ENCODE measurements around the gene NECTIN2. TPM values are rescaled to one million over a fixed set of nuclear protein-coding genes. Genes with fewer than 3 reads are reported as not detected.
A peak's percentile ranks its signal among the peaks of the same experiment; 100 is the strongest.

NECTIN2 gene
- total RNA-seq, 1 experiment from 2014 or later, result 104 TPM

DNA sequence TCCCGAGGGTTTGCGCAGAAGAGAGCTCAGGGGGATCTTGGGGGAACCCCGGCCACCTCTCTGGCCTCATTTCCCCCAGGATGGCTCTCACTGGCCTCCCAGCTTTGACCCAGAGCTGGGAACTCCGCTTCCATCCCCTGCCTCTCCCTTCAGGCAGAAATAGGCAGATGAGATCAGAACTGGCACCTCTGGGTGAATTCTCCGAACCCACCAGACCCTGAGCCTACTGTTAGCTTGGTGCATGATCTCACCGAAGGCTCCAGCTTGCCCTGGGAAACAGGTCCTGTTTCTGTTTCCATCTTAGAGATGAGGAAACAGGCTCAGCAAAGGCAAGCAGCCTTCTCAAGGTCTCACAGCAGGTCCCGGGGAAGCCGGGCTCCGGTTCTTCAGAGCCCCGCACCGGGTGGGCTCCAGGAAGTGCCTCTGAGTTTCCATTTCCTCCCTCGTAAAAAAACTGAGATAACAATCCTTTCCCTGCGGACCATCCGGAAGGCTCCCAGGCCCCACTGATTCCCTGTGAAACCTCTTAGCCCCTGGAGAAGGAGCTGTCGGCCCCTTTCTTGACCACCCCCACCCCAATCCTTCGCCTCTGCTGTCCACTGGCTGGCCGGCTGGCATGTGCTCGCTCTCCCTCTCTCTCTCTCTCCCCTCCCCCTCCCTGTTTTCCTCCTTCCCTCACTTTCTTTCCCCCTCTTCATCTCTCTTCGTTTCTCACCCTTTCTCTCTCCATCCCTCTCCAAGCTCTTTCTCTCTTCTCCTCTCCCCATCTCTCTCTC, 2.1 kb downstream of the NECTIN2 start:
- Histone ChIP-seq H3K36me3 (ENCODE audit: control insufficient read depth, insufficient read depth, low read length) (peaks cover 6% of the 10 kb centered on the region; the same call in 1 of the 2 replicates), H3K4me1 (ENCODE audit: control insufficient read depth, insufficient read depth, low read length) (peaks cover 25% of the 10 kb centered on the region), H3K27ac (ENCODE audit: low read length) (peak overlapping the region; percentile 94), H3K27me3 (ENCODE audit: control insufficient read depth, insufficient read depth, low read length) (no peaks in the 10 kb centered on the region), H3K4me3 (ENCODE audit: low read depth in 2 of 2, low read length in 2 of 2) (peak overlapping the region; percentile 92 to 93), H3K9me3 (ENCODE audit: control insufficient read depth, insufficient read depth, low read depth, low read length) (no peaks in the 10 kb centered on the region)
- intact Hi-C loops (cut with micrococcal nuclease; ENCODE audit: unreplicated experiment), result no loop called here
- ChIA-PET POLR2A (interaction anchor here (0.6 kb wide), 1 partner anchor 42 kb away, joined by 22 read pairs; no protein-coding TSS in a partner anchor), CTCF (interaction anchor here (0.7 to 0.8 kb wide), 2 partner anchors 36 to 159 kb away, joined by 5 to 9 read pairs; no protein-coding TSS in a partner anchor)
- TF ChIP-seq POLR2AphosphoS5 (IDR thresholded peaks at IDR 0.05; ENCODE audit: low read depth, low read length), result no peak
- TF ChIP-seq, protein P1, sequence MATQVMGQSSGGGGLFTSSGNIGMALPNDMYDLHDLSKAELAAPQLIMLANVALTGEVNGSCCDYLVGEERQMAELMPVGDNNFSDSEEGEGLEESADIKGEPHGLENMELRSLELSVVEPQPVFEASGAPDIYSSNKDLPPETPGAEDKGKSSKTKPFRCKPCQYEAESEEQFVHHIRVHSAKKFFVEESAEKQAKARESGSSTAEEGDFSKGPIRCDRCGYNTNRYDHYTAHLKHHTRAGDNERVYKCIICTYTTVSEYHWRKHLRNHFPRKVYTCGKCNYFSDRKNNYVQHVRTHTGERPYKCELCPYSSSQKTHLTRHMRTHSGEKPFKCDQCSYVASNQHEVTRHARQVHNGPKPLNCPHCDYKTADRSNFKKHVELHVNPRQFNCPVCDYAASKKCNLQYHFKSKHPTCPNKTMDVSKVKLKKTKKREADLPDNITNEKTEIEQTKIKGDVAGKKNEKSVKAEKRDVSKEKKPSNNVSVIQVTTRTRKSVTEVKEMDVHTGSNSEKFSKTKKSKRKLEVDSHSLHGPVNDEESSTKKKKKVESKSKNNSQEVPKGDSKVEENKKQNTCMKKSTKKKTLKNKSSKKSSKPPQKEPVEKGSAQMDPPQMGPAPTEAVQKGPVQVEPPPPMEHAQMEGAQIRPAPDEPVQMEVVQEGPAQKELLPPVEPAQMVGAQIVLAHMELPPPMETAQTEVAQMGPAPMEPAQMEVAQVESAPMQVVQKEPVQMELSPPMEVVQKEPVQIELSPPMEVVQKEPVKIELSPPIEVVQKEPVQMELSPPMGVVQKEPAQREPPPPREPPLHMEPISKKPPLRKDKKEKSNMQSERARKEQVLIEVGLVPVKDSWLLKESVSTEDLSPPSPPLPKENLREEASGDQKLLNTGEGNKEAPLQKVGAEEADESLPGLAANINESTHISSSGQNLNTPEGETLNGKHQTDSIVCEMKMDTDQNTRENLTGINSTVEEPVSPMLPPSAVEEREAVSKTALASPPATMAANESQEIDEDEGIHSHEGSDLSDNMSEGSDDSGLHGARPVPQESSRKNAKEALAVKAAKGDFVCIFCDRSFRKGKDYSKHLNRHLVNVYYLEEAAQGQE (IDR thresholded peaks at IDR 0.05; ENCODE audit: insufficient read depth in 1 of 2, low read depth in 2 of 2, low read length in 1 of 2), result no peak
- TF ChIP-seq TCF7L2 (IDR thresholded peaks at IDR 0.05; ENCODE audit: low read depth, low read length), result no peak
- TF ChIP-seq SIN3A (IDR thresholded peaks at IDR 0.05; ENCODE audit: borderline replicate concordance, insufficient read depth, low read depth, low read length), result no peak
- TF ChIP-seq, protein P2, sequence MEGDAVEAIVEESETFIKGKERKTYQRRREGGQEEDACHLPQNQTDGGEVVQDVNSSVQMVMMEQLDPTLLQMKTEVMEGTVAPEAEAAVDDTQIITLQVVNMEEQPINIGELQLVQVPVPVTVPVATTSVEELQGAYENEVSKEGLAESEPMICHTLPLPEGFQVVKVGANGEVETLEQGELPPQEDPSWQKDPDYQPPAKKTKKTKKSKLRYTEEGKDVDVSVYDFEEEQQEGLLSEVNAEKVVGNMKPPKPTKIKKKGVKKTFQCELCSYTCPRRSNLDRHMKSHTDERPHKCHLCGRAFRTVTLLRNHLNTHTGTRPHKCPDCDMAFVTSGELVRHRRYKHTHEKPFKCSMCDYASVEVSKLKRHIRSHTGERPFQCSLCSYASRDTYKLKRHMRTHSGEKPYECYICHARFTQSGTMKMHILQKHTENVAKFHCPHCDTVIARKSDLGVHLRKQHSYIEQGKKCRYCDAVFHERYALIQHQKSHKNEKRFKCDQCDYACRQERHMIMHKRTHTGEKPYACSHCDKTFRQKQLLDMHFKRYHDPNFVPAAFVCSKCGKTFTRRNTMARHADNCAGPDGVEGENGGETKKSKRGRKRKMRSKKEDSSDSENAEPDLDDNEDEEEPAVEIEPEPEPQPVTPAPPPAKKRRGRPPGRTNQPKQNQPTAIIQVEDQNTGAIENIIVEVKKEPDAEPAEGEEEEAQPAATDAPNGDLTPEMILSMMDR (IDR thresholded peaks at IDR 0.05), result no peak
- ATAC-seq (no peak), DNase-seq (ENCODE audit: low read depth, low spot score) (no peak)
- in situ Hi-C loops (cut with HindIII; ENCODE audit: low pct_unique_long_range_greater_than_20kb, low sequenced_read_pairs), result no loop called here
- BruUV-seq (replicated peaks), result no TSS peak

DNA sequence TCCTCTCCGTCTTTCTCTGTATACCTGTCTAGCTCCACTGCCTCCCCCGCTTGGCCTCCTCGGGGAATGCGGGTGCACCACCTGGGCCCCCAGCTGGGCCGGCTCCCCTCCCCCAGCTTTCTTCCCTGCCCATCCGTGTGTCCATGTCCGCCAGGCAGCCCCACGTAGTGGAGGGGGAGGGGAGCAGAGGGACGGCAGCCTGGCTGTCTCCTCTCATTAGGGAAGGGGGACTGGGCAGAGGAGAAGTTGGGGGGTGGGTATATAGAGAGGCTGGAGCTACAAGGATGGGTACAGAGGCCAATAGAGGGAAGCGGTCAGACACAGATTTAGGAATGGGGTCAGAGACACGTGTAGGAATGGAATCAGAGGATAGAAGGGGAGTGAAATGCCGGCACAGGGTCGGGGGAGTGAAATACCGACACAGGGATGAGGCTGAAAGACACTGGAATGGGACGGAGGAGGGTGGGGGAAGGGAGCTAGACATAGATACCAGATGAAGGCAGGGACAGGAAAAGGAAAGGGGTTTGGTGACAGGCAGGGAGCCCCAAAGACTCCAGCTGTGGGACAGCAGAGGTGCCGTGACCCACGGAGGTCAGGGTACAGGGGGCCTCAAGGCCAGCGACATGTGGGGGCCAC, 2.8 kb downstream of the NECTIN2 start:
- intact Hi-C loops (cut with micrococcal nuclease; ENCODE audit: unreplicated experiment) (no loop called here), in situ Hi-C loops (cut with HindIII; ENCODE audit: low pct_unique_long_range_greater_than_20kb, low sequenced_read_pairs) (no loop called here)
- Histone ChIP-seq H3K36me3 (ENCODE audit: control insufficient read depth, insufficient read depth, low read length) (peaks cover 6% of the 10 kb centered on the region; the same call in 1 of the 2 replicates), H3K4me1 (ENCODE audit: control insufficient read depth, insufficient read depth, low read length) (peaks cover 25% of the 10 kb centered on the region), H3K27me3 (ENCODE audit: control insufficient read depth, insufficient read depth, low read length) (no peaks in the 10 kb centered on the region), H3K27ac (ENCODE audit: low read length) (peak overlapping the region; percentile 94), H3K9me3 (ENCODE audit: control insufficient read depth, insufficient read depth, low read depth, low read length) (no peaks in the 10 kb centered on the region), H3K4me3 (ENCODE audit: low read depth in 2 of 2, low read length in 2 of 2) (peak overlapping the region; percentile 92 to 93)
- ATAC-seq, result no peak
- DNase-seq (ENCODE audit: low read depth, low spot score), result no peak
- ChIA-PET CTCF (interaction anchor here (0.7 to 0.8 kb wide), 2 partner anchors 37 to 160 kb away, joined by 5 to 9 read pairs; no protein-coding TSS in a partner anchor), POLR2A (interaction anchor here (0.6 kb wide), 1 partner anchor 41 kb away, joined by 22 read pairs; no protein-coding TSS in a partner anchor)
- BruUV-seq (replicated peaks), result TSS peak; percentile 79
- TF ChIP-seq SIN3A (IDR thresholded peaks at IDR 0.05; ENCODE audit: borderline replicate concordance, insufficient read depth, low read depth, low read length), result no peak
